HG03457 (cell line): Measurements from ENCODE around the gene OGT.
A peak's percentile ranks its signal among the peaks of the same experiment; 100 is the strongest.
"Not testable (repeated sequence)": the region's sequence is repeated elsewhere in the genome, so short reads cannot be mapped to it uniquely, and the experiment has no call there.

Source experiments
- ATAC-seq: cut with Tn5 transposase; IDR thresholded peaks from one replicate; pipeline ENCODE4 v1.9.1; 2021; ENCODE audit warnings: moderate number of reproducible peaks; ENCODE audit not compliant: unreplicated experiment

OGT gene

GRCh38 chrX:71579990-71580380 lies 47.1 kb downstream of the OGT start:
- no peak for ATAC-seq

- no peak for ATAC-seq
Measured at GRCh38 chrX:71581210-71581609, 48.3 kb downstream of the OGT start.

GRCh38 chrX:71586929-71587328 lies 54.0 kb downstream of the OGT start:
- no peak for ATAC-seq

- ATAC-seq, result not testable (repeated sequence)
Measured at GRCh38 chrX:71593210-71593609, 60.3 kb downstream of the OGT start.

- no peak for ATAC-seq
Measured at GRCh38 chrX:71599965-71600364, 67.1 kb downstream of the OGT start.

- ATAC-seq, result no peak
Measured at GRCh38 chrX:71603618-71604017, 70.7 kb downstream of the OGT start.

- ATAC-seq, result no peak
Measured at GRCh38 chrX:71604141-71604540, 71.2 kb downstream of the OGT start.

GRCh38 chrX:71604796-71605568 lies 72.1 kb downstream of the OGT start:
- ATAC-seq, result no peak

- ATAC-seq, result no peak
Measured at GRCh38 chrX:71606536-71607216, 73.8 kb downstream of the OGT start.

GRCh38 chrX:71607488-71607887 lies 74.6 kb downstream of the OGT start:
- no peak for ATAC-seq

GRCh38 chrX:71609095-71609750 lies 76.3 kb downstream of the OGT start:
- ATAC-seq, result no peak

GRCh38 chrX:71611736-71612135 lies 78.8 kb downstream of the OGT start:
- ATAC-seq, result not testable (repeated sequence)

- ATAC-seq, result no peak
Measured at GRCh38 chrX:71612256-71612655, 79.4 kb downstream of the OGT start.

GRCh38 chrX:71615056-71615455 lies 82.2 kb downstream of the OGT start:
- no peak for ATAC-seq

- ATAC-seq, result no peak
Measured at GRCh38 chrX:71615954-71616353, 83.0 kb downstream of the OGT start.

GRCh38 chrX:71616672-71617529 lies 84.0 kb downstream of the OGT start:
- no peak for ATAC-seq

GRCh38 chrX:71617742-71618141 lies 84.8 kb downstream of the OGT start:
- ATAC-seq, result no peak

- peak; percentile 55 for ATAC-seq
Measured at GRCh38 chrX:71618303-71618721, 85.4 kb downstream of the OGT start, which contains the start of gene CXCR3. Gene CXCR3 (minus strand): TSS chrX:71618511. CDS start chrX:71618449, 62 bp downstream.

- ATAC-seq, result no peak
Measured at GRCh38 chrX:71618787-71619186, 85.9 kb downstream of the OGT start.

- ATAC-seq, result no peak
Measured at GRCh38 chrX:71619193-71619592, 86.3 kb downstream of the OGT start.

GRCh38 chrX:71619986-71620385 lies 87.1 kb downstream of the OGT start:
- ATAC-seq, result no peak
